ENCODE results near the gene MPZL2.

The MPZL2 gene

GRCh38 chr11:118245936-118246562 lies 18.0 kb downstream of the MPZL2 start:
- peaks cover 8% of the 10 kb centered on the region for H3K36me3 Mint-ChIP-seq (ENCODE audit: low read depth)
- no peak for TF ChIP-seq CTCF (IDR thresholded peaks at IDR 0.05)
- H3K27me3 Mint-ChIP-seq (ENCODE audit: low read depth, poor library complexity): peaks cover 94% of the 10 kb centered on the region
- DNase-seq: no peak
- no peak overlapping the region for H3K4me3 Mint-ChIP-seq
- H3K4me1 Mint-ChIP-seq: no peaks in the 10 kb centered on the region
- peaks cover 14% of the 10 kb centered on the region for H3K9me3 Mint-ChIP-seq
- no peak overlapping the region for H3K27ac Mint-ChIP-seq

DNA sequence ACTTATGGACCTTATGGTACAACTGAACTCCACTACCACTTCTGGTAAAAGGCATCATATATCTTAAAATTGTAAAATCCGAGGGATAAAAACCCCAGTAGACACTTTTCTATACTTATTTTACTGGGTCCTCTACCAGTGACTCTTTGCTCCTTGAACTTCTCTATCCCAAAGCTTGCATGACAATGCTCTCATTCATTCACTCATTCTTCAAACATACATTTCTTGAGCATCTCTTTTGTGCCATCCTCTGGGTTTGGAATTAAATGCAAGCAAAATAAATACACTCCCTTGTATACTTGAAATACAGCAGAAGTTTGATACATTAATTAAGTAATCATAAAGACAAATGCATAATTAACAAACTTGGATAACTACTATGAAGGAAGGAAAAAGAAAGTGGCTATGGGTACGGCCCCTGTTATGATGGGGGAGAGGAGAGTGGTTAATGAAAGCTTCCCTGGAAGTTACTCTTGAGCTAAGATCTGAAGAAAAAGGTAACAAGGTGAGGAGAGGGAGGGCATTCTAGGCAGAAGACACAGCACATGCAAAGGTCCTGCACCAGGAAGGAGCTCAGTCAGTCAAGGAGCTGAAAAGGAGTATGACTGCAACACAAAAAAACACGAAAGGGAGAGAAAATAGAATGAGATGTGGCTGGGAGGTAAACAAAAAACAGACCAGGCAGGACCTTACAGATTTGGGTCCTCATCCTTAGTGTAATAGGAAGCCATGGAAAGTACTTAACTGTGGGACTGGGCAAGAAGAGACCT lies 19.9 kb downstream of the MPZL2 start:
- Mint-ChIP-seq H3K27ac (no peak overlapping the region), H3K27me3 (ENCODE audit: low read depth, poor library complexity) (peaks cover 84% of the 10 kb centered on the region), H3K36me3 (ENCODE audit: low read depth) (no peaks in the 10 kb centered on the region), H3K9me3 (no peaks in the 10 kb centered on the region), H3K4me3 (no peak overlapping the region), H3K4me1 (no peaks in the 10 kb centered on the region)
- DNase-seq: no peak
- no peak for TF ChIP-seq CTCF (IDR thresholded peaks at IDR 0.05)

DNA sequence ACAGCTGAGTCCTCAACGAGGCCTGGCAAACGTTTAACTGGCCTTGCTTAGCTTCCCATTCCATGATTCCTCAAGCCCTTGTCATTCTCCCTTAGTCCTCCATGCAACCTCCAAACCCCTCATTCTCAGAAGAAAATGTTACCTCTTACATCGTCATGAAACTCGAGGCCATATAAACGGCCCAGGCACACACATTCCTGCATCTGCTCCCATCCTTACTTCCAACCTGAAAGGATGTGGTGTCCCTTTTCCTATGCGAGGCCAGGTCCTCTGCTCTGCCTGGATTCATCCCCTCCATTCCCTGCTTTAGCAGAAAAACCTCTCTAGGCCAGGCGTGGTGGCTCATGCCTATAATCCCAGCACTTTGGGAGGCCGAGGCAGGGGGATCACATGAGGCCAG lies 20.9 kb downstream of the MPZL2 start:
- DNase-seq: no peak
- Mint-ChIP-seq H3K27me3 (ENCODE audit: low read depth, poor library complexity) (peaks cover 79% of the 10 kb centered on the region), H3K9me3 (no peaks in the 10 kb centered on the region), H3K36me3 (ENCODE audit: low read depth) (no peaks in the 10 kb centered on the region), H3K4me1 (no peaks in the 10 kb centered on the region), H3K27ac (no peak overlapping the region), H3K4me3 (no peak overlapping the region)
- TF ChIP-seq CTCF (IDR thresholded peaks at IDR 0.05): no peak

- H3K4me1 Mint-ChIP-seq: no peaks in the 10 kb centered on the region
- peaks cover 64% of the 10 kb centered on the region for H3K27me3 Mint-ChIP-seq (ENCODE audit: low read depth, poor library complexity)
- no peaks in the 10 kb centered on the region for H3K9me3 Mint-ChIP-seq
- H3K27ac Mint-ChIP-seq: no peak overlapping the region
- no peak for DNase-seq
- no peaks in the 10 kb centered on the region for H3K36me3 Mint-ChIP-seq (ENCODE audit: low read depth)
- no peak overlapping the region for H3K4me3 Mint-ChIP-seq
- no peak for TF ChIP-seq CTCF (IDR thresholded peaks at IDR 0.05)
Observed at GRCh38 chr11:118241764-118242098, 22.4 kb downstream of the MPZL2 start.

- no peak for TF ChIP-seq CTCF (IDR thresholded peaks at IDR 0.05)
- Mint-ChIP-seq H3K4me1 (no peaks in the 10 kb centered on the region), H3K9me3 (no peaks in the 10 kb centered on the region), H3K27me3 (ENCODE audit: low read depth, poor library complexity) (peaks cover 59% of the 10 kb centered on the region), H3K36me3 (ENCODE audit: low read depth) (no peaks in the 10 kb centered on the region), H3K4me3 (no peak overlapping the region), H3K27ac (no peak overlapping the region)
- no peak for DNase-seq
Observed at GRCh38 chr11:118240999-118241763, 22.9 kb downstream of the MPZL2 start.
